HG02938 (cell line): ENCODE measurements around the gene UBE2E2.
"Not testable (repeated sequence)": the region's sequence is repeated elsewhere in the genome, so short reads cannot be mapped to it uniquely, and the experiment has no call there.

Source experiments
- ATAC-seq: cut with Tn5 transposase; IDR thresholded peaks from one replicate; pipeline ENCODE4 v1.9.1; 2021; ENCODE audit warnings: mild to moderate bottlenecking, moderate library complexity; ENCODE audit not compliant: unreplicated experiment

The UBE2E2 gene

DNA sequence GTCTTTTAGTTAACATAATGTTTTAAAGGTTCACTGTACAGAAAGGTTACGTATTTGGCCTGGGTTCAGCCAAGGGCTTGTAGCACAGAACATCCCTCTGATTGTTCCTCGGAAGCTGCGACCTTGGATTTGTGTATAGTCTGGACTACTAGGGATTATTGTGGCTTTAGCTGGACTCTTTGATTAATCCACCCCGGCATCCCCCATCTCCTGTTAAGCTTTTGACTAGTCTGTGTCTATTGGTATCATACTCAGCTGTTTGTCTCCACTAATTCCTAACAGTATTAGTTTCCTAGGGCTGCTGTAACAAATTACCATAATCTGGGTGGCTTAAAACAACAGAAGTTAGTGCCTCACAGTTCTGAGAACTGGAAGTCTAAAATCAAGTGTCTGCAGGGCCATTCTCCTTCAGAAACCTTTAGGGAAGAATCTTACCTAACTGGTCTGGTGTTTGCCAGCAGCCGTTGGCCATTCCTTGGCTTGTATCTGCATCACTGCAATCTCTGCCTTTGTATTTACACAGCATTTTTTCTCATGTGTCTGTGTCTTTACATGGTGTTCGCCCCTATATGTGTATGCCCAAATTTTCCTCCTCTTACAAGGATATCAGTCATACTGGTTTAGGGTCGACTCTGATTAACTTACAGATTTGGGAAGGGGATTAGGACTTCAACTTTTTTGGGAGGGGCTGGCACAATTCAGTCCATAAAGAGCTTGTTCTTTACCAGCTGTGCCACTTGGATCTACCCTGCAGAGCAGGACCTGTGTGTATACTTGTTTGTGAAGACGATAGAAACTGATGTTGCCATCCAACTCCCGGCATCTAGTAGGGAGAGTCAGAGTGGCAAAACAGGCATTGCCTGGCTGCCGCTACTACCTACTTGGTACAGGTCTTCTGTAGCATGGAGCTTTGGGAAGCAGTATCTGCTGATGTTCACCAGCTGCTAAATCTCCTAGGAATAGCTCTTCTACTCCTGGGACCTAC is 117.8 kb downstream of the UBE2E2 start:
- ATAC-seq: no peak

DNA sequence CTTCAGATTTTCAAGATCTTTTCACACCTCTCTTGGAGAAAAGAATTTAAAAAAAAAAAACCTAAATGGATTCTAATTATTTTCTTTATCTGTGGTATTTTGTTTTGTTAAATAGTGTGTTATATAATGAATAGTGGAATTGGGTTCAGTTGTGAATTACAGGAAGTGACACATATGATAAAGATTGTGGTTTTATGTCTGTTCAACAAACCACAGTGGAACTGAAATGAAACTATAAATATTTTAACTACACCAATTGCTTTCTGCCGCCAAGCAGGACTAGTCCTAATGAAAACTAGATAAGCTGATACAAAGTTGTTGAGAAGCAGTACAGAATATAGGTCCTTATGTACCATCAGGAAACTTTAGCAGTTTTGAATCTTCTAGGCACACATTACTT is 121.6 kb downstream of the UBE2E2 start:
- ATAC-seq: peak; percentile 65

DNA sequence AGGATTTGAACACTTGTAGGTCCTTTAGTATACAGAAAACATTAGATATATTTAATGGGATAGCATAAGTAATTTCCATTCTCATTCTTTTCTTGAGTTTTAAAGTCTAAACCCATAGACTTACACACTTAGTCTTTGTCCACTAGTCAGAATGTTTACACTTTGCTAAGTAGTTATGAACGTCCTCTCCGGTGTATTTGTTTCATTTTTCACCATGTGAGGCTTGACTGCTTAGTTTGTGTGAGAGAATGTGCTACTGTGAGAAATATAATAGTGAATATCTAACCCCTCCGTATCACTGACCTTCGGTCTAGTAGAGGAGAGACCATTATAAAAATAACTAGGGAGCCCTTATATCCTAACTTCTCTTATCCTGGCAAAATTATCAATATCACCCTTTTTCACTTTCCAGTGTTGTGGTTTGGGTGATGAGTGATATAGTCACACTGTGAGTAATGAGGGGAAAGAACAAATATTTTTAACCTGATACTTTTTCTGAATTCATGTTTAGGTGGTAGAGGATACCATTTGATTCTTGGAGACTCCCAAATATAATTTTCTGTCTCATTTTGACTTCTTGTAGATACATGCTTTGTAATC is 122.4 kb downstream of the UBE2E2 start:
- ATAC-seq: peak; percentile 71

DNA sequence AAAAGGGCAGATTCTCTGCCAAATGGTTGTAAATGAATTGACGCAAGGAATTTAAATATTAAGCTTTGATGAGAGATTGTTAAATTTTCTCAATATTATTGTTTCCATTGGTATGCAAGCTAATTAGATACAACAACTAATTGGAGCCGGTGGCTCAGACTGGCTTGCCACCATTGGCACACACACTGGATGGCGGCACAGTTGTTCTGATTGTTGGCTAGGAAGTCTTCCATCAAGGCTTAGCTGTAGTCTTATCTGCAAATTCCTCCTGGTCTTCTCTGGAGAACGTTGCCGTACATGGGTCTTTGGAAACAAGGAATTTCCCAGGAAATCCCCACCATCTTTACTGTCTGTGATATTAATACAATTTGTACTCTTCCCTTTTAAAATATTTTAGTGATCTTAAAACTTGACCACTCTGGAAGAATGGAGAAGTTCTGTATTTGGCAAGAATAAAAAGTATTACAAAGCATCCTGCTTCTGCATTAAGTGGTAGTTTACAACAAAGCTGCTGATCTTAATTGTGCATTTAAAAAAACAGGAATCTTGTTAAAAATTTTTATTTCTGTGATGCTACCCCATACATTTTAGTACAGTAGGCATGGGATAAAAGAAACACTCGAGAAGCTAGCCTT is 126.5 kb downstream of the UBE2E2 start:
- ATAC-seq: no peak

DNA sequence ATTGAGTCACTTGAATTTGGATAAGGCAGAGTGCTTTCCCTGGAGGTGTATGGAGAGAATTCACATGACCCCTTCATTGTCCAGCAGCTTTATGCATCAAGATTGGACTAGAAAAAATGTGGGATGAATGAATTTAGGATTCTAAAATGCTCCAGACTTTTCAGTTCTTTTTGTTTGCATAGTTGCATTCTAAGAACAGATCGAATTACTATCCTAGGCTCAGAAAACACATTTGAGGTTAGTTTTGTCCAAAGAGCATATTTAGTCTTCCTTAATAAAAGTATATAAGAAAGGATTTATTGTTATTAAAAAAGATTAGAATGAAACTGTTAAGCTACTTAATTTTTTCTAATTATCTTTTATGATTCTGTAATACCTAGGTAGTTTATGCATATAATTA is 127.4 kb downstream of the UBE2E2 start:
- no peak for ATAC-seq

DNA sequence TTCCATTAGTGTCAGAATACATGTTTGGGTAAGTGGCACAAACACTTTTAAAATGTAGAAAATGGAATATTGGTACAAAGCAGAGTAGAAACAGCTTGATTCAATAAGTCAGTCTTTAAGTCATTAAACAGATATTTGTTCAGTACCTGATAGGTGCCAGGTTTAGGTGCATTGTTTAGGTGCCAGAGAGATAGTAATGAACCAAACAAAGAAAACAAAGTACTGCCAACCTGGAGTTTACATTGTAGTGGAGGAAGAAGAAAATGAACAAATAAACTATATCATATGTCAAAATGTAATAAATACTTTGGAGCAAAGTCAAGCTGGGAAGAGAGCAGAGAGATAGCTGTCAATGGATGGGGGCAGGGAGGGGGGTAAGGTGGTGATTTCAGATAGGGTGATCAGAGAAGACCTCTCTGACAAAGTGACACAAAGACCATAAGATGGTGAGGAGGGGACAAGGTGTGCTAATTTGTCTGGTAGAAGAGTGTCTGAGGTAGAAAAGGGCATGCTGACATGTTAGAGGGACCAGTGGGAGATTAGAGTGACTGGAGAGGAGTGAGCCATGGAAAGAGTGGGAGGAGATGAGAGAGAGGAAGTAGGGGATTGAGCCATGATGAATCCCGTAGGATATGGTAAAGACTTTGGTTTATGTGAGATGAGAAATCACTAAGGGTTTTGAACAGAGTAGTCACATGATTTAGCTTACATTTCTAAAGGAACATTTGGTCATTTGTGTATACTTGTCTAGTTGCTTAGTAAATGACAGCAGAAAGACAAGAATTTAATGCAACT is 128.2 kb downstream of the UBE2E2 start:
- no peak for ATAC-seq

DNA sequence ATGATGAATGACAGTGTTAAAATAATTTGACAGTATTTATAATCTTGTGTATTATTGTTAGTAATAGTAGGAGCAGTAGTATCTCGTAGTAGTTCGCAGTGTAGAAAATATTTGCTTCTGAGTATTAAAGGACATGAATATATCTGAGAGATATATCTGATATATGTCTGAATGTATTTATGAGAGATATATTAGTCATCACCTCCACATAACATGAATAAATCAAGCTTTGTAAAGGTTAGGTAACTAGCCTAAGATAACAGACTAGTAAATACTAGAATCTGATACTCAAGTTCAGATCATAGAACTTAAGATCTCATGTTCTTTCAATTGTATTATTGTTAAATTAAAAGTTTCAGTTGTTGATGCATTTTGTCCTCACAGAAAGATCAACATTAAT is 130.5 kb downstream of the UBE2E2 start:
- no peak for ATAC-seq

DNA sequence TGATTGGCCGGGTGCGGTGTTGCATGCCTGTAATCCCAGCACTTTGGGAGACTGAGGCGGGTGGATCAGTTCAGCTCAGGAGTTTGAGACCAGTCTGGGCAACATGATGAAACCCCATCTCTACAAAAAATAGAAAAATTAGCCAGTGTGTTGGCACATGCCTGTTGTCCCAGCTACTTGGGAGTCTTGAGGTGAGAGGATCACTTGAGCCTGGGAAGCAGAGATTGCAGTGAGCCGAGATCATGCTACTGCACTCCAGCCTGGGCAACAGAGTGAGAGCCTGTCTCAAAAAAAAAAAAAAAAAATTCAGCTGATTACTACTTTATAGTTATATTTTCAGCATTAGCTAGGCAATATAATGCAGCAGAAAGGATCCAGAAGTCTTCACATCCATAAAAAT is 133.7 kb downstream of the UBE2E2 start:
- not testable (repeated sequence) for ATAC-seq

DNA sequence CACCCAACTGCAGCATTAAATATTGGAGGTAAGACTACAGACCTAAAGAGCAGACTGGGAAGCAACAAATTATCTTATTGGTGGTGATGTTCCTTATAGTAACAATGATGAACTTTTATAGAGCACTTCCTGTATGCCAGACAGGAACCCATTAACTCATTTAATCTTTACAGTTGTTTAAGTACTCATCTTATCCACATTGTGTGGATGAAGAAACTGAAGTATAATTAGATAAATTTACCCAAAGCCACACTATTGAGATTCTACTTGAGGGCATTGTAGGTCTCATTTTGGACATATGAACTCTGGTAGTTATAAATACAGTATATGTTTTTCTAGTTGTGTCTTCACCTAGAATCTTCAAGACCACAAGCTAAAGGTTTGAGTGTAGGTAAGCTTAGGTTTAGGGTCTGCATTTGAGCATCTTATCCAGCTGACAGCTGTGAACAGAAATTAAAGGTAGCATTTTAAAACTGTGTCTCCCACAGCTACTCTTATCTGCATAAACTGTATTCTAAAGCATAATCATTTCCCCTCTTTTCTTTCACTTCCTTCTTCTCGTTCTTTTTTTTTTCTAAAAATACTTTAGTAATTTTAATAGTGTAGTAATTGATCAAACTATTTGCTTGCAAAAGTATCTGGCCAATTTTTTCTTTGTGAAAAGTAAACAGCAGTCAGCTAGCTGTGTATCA is 138.2 kb downstream of the UBE2E2 start:
- ATAC-seq: peak; percentile 75

DNA sequence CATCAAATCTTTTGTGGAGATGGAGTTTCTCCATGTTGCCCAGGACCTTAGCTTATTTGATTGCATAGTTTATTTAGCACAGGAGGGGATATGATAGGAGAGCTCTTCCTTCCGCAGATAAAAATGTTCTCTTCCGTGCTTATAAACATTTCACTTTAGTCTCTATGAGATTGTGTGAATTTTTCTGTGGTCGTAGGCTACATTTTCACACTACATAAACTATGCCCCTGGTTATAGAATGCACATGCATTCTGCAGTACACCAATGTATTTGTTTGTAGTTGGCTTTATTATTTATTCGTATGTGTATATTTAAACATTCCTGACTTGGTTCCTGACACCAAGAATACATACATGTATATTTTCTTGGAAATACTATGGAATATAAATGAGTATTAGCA is 139.2 kb downstream of the UBE2E2 start:
- ATAC-seq: no peak

DNA sequence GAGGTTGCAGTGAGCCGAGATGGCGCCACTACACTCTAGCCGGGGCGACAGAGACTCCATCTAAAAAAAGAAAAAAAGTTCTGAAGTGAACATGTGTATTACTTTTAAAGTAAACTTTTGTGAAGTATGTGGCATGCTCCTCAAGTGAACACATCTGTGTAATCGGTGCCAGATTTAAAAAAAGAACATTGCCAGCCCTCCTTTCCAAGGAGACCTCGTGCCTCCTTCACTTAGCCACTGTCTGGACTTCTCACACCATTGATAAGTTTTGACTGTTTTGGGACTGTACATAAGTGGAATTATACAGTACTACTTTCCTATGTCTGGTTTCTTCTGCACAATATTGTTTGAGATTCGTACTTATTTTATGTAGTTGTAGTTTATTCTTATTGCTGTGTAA is 140.4 kb downstream of the UBE2E2 start:
- no peak for ATAC-seq

DNA sequence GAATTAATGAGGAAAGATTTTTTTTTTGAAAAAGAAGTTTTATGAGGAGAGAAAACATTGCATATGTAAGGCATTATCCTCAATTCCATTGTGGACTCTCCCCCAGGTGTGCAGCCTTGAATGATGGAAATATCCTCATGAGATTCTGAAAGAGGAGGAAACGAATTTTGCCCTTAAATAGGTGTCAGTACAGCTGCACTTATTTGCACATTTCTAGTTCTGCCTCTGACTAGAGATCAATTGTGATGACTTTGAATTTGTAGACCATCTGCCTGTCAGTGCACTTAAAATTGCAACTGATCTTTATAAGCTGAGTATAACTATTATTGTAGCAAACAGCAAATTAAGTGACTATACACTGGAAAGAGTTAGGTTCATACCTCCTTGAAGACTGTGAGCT is 141.8 kb downstream of the UBE2E2 start:
- no peak for ATAC-seq

DNA sequence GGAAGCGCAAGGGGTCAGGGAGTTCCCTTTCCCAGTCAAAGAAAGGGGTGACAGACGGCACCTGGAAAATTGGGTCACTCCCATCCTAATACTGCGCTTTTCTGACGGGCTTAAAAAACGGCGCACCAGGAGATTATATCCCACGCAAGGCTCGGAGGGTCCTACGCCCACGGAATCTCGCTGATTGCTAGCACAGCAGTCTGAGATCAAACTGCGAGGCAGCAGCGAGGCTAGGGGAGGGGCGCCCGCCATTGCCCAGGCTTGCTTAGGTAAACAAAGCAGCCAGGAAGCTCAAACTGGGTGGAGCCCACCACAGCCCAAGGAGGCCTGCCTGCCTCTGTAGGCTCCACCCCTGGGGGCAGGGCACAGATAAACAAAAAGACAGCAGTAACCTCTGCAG is 146.3 kb downstream of the UBE2E2 start:
- ATAC-seq: not testable (repeated sequence)

DNA sequence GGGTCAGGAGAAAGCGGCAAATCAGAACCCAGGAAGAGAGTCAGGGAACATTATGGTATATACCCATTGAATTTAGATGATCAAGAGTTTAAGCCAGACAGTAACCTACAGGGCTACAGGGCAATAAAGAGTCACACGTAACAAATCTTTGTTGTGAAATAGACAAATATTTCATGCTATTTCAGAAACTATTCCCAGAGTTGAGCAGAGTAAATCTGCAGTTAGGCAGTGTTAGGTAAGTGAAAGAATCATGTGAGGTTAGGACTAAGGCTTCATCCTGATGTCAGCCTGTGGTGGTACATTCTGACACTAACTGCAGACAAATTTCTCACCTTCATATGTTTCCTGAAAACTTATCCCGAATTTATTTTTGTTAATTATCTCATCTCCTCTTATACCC is 153.0 kb downstream of the UBE2E2 start:
- ATAC-seq: no peak

DNA sequence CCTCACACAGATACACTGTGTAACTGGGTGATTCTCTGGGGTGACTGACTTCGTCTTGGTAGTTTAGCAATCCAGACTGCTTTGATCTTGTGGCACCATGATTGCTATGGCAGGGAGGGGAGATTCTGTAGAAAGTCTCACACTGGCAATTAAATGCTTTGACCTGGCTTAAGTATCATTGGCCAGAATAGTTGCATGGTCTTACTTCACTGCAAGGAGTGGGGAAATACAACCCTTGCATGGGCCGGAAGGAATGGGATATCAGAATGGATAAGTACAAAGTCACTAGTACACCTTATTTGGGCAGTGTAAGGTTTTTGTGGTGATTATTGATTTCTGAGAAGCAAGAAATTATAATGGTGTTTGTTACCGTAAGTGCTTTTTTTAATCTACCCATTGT is 153.8 kb downstream of the UBE2E2 start:
- ATAC-seq: no peak

DNA sequence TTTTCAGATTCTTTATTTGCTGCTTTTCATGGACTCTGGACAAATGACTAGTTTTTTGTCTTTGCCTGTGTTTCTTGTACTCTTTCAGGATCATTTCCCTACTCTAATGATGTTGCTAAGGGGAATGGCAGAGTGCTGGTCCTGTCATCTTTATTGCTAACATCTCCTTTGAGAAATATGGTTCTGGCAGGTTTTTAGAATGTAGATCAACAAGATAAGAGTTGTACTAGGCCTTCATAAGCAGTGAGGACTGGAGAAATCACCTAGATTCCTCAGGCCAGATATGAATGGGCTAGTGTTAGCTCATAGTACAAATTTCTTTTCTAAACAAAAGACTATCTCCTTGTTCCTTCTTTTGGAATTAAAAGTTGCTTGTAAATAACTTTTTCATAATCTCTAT is 156.0 kb downstream of the UBE2E2 start:
- no peak for ATAC-seq

DNA sequence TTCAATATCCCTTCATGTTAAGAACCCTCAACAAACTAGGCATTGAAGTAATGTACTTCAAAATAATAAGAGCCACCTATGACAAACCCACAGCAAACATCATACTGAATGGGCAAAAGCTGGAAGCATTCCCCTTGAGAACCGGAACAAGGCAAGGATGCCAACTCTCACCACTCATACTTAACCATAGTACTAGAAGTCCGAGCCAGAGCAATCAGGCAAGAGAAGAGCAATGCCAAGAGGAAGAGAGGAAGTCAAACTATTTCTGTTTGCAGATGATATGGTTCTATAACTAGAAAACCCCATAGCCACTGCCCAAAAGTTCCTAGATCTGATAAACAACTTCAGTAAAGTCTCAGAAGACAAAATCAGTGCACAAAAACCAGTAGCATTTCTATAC is 161.9 kb downstream of the UBE2E2 start:
- ATAC-seq: no peak

DNA sequence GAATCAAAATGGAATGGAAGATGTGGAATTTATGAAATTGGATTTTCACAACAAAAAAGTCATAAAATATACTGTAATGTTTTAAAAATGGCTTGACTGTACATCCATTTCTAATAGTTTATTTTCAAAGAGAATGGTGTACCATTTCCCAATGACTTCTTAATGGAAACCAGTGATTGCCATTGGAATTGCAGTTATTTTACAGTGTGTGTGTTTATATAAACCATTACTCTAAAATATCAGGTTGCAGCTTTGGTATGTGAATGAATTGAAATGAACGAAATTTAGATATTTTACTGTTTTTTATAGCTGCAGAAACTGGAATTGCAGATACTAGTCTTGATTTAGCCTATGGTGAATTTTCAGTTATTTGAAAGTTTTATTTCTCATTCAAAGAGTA is 165.6 kb downstream of the UBE2E2 start:
- ATAC-seq: no peak

DNA sequence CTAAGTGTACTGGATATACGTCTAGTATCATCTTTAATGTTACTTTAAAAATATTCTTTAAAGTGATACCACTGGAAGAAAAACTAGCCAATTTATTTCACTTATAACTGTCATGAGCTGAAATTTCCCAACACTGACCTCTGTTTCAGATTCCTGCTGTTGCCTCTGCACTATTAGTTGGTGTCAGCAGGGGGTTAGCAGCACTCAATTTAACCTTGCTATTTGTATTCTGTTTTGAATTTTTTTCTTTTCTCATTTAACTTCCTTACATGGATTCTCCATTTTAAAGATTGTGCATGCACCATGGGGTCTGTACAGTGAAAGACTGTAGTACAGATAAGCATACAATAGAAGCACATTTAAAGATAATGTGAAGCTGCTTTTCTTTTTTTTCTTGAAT is 169.2 kb downstream of the UBE2E2 start:
- ATAC-seq: no peak

DNA sequence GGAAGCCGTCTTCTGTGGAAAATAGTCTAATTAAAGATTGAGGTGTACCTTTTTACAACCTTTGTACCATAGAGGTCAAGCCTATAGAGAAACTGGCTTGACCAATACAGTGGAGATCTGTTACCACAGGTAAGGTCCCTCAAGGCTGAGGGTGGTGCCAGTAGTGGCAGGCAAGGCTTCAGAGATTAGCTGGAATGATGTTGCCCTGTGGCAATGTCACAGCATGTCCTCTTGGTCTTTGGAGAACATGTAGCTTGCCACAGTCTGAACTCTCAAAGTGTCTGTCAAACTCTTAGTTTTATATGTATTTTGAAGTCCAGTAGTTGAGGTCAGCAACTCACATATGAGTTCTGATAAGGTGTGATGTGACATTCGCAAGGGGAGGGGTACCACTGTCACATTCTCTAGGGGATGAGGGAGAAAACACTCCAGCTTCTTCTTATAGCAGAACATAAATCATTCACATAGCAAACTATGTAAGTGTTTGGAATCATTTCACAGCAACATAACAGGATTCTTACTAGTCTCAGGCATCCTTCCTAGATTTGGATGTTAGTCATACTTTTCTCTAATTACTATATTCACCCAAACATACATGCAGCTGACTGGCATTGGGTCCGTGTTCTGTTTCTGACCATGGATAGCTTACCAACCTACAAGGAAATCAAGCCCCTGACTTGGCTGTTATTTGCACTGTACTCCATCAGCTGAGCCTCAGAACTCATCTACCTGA is 173.6 kb downstream of the UBE2E2 start:
- ATAC-seq: no peak
